ENCODE data around the gene CD274.
"Not testable (repeated sequence)": the region's sequence is repeated elsewhere in the genome, so short reads cannot be mapped to it uniquely, and the experiment has no call there.

CD274 gene

GRCh38 chr9:5466766-5467165, 16.4 kb downstream of the CD274 start:
- H3K4me3 ChIP-seq (ENCODE audit: low read depth, low read length): no peak overlapping the region
- no peak for TF ChIP-seq CTCF (IDR thresholded peaks at IDR 0.05; ENCODE audit: low read depth, low read length, missing control alignments)
- no peak for DNase-seq (ENCODE audit: low read depth)

- TF ChIP-seq CTCF (IDR thresholded peaks at IDR 0.05; ENCODE audit: low read depth, low read length, missing control alignments): no peak
- no peak for DNase-seq (ENCODE audit: low read depth)
- no peak overlapping the region for H3K4me3 ChIP-seq (ENCODE audit: low read depth, low read length)
Observed at GRCh38 chr9:5468850-5469249, 18.5 kb downstream of the CD274 start.

- DNase-seq (ENCODE audit: low read depth): no peak
- TF ChIP-seq CTCF (IDR thresholded peaks at IDR 0.05; ENCODE audit: low read depth, low read length, missing control alignments): no peak
Observed at GRCh38 chr9:5470122-5470521, 19.8 kb downstream of the CD274 start.

GRCh38 chr9:5470816-5471215, 20.5 kb downstream of the CD274 start:
- no peak overlapping the region for H3K4me3 ChIP-seq (ENCODE audit: low read depth, low read length)
- no peak for TF ChIP-seq CTCF (IDR thresholded peaks at IDR 0.05; ENCODE audit: low read depth, low read length, missing control alignments)
- no peak for DNase-seq (ENCODE audit: low read depth)

More at GRCh38 chr9:5470122-5470521, 19.8 kb downstream of the CD274 start:
- no peak overlapping the region for H3K4me3 ChIP-seq (ENCODE audit: low read depth, low read length)

GRCh38 chr9:5475611-5476010, 25.3 kb downstream of the CD274 start:
- not testable (repeated sequence) for DNase-seq (ENCODE audit: low read depth); H3K4me3 ChIP-seq (ENCODE audit: low read depth, low read length)

GRCh38 chr9:5478206-5478605, 27.9 kb downstream of the CD274 start:
- no peak overlapping the region for H3K4me3 ChIP-seq (ENCODE audit: low read depth, low read length)
- TF ChIP-seq CTCF (IDR thresholded peaks at IDR 0.05; ENCODE audit: low read depth, low read length, missing control alignments): no peak
- DNase-seq (ENCODE audit: low read depth): no peak

- no peak for DNase-seq (ENCODE audit: low read depth)
- no peak for TF ChIP-seq CTCF (IDR thresholded peaks at IDR 0.05; ENCODE audit: low read depth, low read length, missing control alignments)
- no peak overlapping the region for H3K4me3 ChIP-seq (ENCODE audit: low read depth, low read length)
Observed at GRCh38 chr9:5479994-5480694, 29.8 kb downstream of the CD274 start.

All from GM12864 (cell line).